Measurements from ENCODE around the gene LDHD.

The LDHD gene

GRCh38 chr16:75075688-75076268 lies 40.8 kb downstream of the LDHD start:
- no peak for DNase-seq

- no peak for DNase-seq
Observed at GRCh38 chr16:75074920-75075687, 41.5 kb downstream of the LDHD start.

GRCh38 chr16:75074304-75074793 lies 42.2 kb downstream of the LDHD start:
- no peak for DNase-seq

- DNase-seq = no peak
Observed at GRCh38 chr16:75073545-75074303, 42.9 kb downstream of the LDHD start.

GRCh38 chr16:75072239-75072947 lies 44.2 kb downstream of the LDHD start:
- no peak for DNase-seq

- no peak for DNase-seq
Observed at GRCh38 chr16:75071621-75072020, 45.0 kb downstream of the LDHD start.

- DNase-seq = no peak
Observed at GRCh38 chr16:75070012-75070841, 46.4 kb downstream of the LDHD start.

- DNase-seq = no peak
Observed at GRCh38 chr16:75068085-75069031, 48.2 kb downstream of the LDHD start.

- no peak for DNase-seq
Observed at GRCh38 chr16:75066861-75067447, 49.6 kb downstream of the LDHD start.

- no peak for DNase-seq
Observed at GRCh38 chr16:75065521-75066149, 50.9 kb downstream of the LDHD start.

GRCh38 chr16:75065149-75065505 lies 51.5 kb downstream of the LDHD start:
- no peak for DNase-seq

GRCh38 chr16:75064403-75065148 lies 52.0 kb downstream of the LDHD start:
- no peak for DNase-seq

GRCh38 chr16:75063549-75064088 lies 53.0 kb downstream of the LDHD start:
- DNase-seq = no peak

- DNase-seq = no peak
Observed at GRCh38 chr16:75062976-75063346, 53.6 kb downstream of the LDHD start.

- DNase-seq = peak; percentile 68
Observed at GRCh38 chr16:75062135-75062975, 54.2 kb downstream of the LDHD start.

All from islet precursor cell (in vitro differentiated cells).